GM21515 (cell line): ENCODE results near the gene NRG2.

Source experiments
- ATAC-seq: cut with Tn5 transposase; IDR thresholded peaks from one replicate; pipeline ENCODE4 v1.9.1; 2021; ENCODE audit not compliant: unreplicated experiment

NRG2 gene

GRCh38 chr5:139863855-139864558 is 179.1 kb downstream of the NRG2 start:
- ATAC-seq = peak; percentile 68

- ATAC-seq = no peak
Measured at GRCh38 chr5:139863361-139863760, 179.7 kb downstream of the NRG2 start.

- ATAC-seq = no peak
Measured at GRCh38 chr5:139862803-139863202, 180.3 kb downstream of the NRG2 start.

DNA sequence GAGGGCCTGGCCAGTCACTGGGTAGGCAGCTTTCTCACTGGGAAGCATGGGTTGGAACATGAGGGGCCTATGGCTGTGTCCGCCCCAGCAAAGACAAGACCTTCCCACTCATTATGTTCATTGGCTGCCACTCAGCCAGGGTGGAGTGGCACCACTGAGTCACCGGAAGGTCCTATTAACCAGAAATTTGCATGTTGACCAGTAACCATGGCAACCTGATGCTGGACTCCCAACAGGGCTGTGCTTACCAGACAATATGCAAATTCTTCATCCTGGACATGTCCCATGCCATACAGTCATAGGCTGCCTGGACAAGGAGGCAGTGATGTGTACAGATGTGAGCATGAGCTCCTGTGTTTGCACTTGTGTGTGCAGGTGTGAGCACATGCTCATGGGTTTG is 180.8 kb downstream of the NRG2 start:
- ATAC-seq = no peak

DNA sequence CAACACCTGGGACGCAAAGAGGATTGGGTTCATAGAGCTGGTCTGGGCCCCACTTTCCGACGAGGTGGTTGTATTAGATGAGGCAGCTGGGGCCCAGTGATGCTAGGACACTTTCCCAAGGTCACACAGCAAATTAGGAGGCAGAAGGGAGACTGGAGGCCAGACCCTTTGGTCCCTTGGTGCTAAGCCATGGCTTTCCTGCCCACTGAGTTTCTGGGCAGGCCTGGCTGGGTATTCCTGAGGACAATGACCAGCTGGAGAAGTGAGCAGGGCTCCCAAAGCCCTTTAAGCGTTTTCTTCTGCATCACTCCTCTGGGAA is 181.3 kb downstream of the NRG2 start:
- no peak for ATAC-seq

GRCh38 chr5:139861021-139861888 is 181.8 kb downstream of the NRG2 start:
- no peak for ATAC-seq

DNA sequence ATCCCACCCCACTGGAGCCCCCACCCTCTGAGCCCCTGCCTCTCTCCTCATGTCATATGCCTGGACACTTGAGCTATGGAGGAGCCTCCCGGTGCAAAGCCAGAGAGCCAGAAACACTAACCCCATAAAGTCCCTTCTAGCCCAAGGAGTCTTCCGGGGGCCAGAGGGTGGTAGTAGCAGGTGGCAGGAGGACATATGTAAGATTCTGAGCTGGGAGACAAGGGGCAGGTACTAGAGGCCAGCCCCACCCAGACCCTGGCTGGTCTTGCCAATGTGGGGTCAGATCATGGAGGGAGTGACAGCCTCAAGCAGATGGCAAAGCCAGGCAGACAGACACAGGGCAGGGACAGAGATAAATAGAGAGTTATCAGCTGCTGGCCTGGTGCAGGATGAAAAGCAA is 184.1 kb downstream of the NRG2 start:
- no peak for ATAC-seq

DNA sequence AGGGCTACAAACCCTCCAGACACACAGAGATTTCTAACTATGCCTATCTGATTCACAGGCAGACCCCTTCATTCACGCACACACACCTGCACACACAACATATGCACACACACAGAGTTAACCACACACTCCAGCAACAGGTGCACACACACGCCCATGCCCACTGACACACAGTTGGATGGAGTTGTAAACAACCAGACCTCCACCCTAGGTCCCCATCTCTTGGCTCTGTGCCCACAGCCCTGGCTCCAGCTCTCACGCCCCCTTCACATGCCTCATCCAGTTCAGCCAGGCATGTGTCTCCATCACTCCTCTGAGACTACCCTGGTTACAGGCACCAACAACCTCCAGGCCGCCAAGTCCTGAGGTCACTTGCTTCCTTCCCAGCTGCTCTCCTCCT is 186.4 kb downstream of the NRG2 start:
- ATAC-seq = no peak

DNA sequence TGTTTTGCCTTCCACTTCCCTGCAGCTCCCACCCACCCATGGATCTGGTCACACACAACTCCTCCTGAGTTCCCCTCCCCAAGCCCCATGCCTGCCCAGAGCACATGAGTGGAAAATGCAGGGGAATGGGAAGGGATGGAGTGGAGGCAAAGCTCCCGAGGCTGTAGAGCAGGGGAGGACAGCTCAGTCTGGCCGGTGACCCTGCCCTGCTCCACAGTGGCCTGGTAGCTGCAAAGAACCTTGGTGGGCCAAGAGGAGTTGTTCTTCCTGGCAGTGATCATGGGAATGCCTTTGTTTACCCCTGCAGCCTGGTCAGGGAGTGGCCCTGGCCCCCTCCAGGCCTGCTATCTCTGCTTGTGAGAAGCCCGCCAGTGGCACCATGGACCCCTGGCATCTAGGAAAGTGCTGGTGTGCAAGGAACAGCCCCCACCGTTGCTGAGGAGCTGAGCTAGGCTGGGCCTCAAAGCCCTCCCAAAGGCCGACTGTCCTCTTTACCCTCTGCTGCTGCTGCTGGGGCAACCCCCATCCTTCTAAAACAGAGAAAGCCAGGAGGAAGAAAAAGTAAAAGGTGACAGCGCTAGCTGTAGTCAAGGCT is 187.1 kb downstream of the NRG2 start:
- no peak for ATAC-seq

- no peak for ATAC-seq
Measured at GRCh38 chr5:139855451-139855850, 187.6 kb downstream of the NRG2 start.

DNA sequence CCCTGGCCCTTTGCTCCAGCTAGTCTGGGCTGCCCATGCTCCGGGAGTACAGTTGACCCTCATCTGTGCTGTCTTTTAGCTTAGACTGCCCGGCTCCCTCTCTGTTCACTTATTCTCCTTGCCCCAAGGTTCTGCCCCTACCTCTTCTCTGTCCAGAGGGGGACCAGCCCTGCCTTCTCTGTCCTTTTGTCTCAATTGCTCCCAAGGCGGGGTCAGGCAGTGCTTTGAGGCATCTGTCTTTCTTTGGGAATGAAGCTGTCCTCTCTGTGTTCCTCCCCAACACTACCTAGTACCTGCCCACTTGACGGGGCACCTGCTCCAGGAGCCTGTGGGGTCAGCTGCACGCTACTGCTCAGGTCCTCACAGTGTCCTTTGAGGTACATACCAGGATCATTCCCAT is 188.1 kb downstream of the NRG2 start:
- no peak for ATAC-seq

GRCh38 chr5:139854029-139854605 is 189.0 kb downstream of the NRG2 start:
- ATAC-seq = no peak

DNA sequence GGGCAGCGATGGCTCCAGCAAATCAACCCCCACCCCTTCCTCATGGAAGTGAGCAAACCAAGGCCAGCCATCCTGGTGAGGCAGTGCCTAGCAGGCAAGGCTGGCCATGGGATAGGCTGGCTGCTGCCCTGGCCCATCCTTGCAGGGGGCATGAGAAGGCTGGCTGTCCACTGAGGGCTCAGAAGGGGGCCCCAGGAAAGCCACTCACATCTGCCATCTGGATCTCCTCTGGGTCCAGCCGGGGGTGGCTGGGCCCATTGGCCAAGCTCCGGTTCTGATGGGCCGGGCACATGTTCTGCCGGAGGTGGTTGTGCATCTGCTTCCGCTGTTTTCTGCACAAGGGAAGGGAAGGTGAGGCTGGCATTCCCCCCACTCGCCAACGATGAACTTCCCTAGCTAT is 190.4 kb downstream of the NRG2 start:
- no peak for ATAC-seq

GRCh38 chr5:139851558-139851957 is 191.5 kb downstream of the NRG2 start:
- no peak for ATAC-seq

- ATAC-seq = no peak
Measured at GRCh38 chr5:139850423-139851016, 192.6 kb downstream of the NRG2 start.

DNA sequence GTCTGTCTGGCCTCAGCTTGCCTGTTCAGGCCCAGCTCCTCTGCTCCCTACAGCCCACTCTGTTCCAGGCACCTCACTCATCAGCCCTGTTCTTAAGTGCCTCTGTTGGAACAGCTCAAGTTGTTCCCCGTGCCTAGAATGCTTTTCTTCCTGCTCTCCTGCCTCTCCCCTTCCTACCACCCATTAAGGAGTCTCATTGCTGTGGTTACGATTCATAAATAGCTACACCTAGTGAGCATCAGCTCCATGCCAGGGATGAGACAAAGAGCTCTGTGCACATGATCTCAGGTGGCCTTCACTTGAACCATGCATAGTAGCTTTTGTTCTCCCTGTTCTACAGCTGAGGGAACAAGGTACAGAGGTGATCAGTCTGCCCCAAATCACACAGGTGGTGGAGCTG is 193.2 kb downstream of the NRG2 start:
- no peak for ATAC-seq

DNA sequence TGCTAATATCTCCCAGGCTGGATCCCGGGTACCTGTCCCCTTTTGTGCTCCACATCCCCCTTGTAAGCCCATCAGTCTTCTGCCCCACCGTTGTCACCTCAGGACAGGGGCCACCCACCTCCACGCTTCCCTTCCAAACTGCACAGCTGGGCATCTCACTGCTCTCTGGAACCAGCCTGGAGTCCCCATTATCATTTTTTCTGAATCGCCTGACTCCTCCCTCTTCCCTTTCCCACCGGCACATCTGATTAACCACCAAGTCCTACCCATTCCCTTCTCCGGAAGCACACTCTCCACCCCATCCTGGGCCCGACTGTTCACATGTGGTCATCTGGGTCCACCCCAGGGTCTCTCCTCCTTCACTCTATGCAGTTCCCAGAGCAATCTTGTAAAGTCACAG is 193.6 kb downstream of the NRG2 start:
- ATAC-seq = no peak

DNA sequence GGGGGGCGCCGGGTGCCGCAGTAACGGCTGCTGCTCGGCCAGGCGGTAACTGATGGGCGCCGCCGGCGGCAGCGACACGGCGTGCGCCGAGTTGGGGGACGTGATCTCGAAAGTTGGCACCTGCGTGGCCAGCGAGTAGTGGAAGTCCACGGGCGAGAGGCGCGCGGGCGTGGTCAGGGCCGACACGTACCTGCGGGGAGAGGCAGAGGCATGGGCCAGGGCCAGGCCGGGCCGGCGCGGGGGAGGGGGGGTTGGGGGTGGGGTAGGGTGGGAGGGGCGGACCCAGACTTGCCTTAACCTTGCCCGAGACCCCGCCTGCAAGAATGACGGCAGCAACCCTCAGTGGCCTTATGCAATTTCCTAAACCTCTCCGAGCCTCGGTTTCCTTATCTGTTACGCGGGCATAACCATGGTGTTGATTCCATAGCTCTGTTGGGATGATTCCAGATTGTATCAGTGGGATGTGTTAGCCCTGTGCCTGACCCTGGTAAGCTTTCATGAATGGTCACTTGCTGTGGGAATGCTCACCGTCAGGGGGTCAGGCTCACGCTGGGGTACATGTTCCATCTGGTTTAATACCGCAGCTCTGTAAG is 194.5 kb downstream of the NRG2 start:
- ATAC-seq = no peak

DNA sequence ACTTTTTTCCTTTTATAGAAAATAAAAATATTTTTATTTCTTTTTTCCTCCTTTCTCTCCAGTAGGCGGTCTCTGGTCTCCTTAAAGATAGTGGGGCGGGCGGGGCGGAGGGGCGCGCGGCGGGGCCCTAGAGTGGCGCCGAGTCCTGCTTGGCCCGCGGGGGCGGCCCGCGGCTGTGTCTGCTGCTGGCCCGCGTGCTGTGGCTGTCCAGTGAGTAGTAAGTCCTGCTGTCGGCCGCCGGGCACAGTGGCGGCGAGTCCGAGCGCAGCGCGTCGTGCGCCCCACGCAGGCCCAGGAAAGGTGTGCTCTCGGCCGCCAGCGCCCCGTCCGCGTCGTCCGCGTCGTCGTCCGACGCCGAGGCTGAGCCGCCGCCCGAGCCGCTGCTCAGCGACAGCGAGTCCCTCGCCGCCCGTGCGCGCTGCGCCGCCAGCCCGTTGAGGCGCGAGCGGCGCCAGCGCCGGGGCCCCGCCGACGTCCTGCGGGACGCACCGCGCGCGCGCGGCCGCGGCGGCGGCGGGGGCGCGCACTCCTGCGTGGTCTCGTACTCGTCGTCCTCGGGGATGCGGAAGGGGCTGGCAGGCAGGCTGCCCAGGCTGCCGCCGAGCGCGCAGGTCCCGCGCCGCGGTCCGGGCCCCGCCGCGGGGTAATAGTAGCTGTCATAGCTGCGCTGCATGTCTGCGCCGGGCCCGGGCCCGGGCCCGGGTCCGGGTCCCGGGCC is 195.2 kb downstream of the NRG2 start:
- no peak for ATAC-seq

GRCh38 chr5:139847091-139847490 is 196.0 kb downstream of the NRG2 start:
- ATAC-seq = no peak
